Vagina (tissue), 2 donors: Measurements from ENCODE around the gene SS18L1.

Source experiments
- POLR2A ChIP-seq, 2 donors: fragments of 450-650 bp; IDR thresholded peaks; one replicate each; pipeline ENCODE4 v1.6.1; 2017; ENCODE audit warnings: antibody characterized with exemption in 2 of 2, mild to moderate bottlenecking in 2 of 2, moderate library complexity in 2 of 2
- POLR2AphosphoS5 ChIP-seq, 2 donors: sonication (generic); formaldehyde crosslinking; IDR thresholded peaks; one replicate each; pipeline ENCODE4 v1.9.0; 2017; ENCODE audit warnings: antibody characterized with exemption in 2 of 2, mild to moderate bottlenecking in 2 of 2, low read depth in 1 of 2; ENCODE audit not compliant: insufficient read depth in 1 of 2
- TF ChIP-seq, protein P1 (sequence below), 3 experiments: fragments of 450-650 bp in 2 of 3; fragments of 200-600 bp in 1 of 3; sonication (generic) in 1 of 3; IDR thresholded peaks; one replicate each; pipeline ENCODE4 v1.5.1; 2017 to 2019; ENCODE audit warnings: antibody characterized with exemption in 3 of 3, mild to moderate bottlenecking in 2 of 3, moderate library complexity in 2 of 3

- TF ChIP-seq, protein P1, sequence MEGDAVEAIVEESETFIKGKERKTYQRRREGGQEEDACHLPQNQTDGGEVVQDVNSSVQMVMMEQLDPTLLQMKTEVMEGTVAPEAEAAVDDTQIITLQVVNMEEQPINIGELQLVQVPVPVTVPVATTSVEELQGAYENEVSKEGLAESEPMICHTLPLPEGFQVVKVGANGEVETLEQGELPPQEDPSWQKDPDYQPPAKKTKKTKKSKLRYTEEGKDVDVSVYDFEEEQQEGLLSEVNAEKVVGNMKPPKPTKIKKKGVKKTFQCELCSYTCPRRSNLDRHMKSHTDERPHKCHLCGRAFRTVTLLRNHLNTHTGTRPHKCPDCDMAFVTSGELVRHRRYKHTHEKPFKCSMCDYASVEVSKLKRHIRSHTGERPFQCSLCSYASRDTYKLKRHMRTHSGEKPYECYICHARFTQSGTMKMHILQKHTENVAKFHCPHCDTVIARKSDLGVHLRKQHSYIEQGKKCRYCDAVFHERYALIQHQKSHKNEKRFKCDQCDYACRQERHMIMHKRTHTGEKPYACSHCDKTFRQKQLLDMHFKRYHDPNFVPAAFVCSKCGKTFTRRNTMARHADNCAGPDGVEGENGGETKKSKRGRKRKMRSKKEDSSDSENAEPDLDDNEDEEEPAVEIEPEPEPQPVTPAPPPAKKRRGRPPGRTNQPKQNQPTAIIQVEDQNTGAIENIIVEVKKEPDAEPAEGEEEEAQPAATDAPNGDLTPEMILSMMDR (IDR thresholded peaks at IDR 0.05): no peak
- TF ChIP-seq POLR2A (IDR thresholded peaks at IDR 0.05) (no peak), POLR2AphosphoS5 (IDR thresholded peaks at IDR 0.05; ENCODE audit: insufficient read depth in 1 of 2, low read depth in 1 of 2) (no peak)
Observed at GRCh38 chr20:62216636-62217566, 73.3 kb downstream of the SS18L1 start.
